Measurements from ENCODE around the gene SZT2.

Gene SZT2

DNA sequence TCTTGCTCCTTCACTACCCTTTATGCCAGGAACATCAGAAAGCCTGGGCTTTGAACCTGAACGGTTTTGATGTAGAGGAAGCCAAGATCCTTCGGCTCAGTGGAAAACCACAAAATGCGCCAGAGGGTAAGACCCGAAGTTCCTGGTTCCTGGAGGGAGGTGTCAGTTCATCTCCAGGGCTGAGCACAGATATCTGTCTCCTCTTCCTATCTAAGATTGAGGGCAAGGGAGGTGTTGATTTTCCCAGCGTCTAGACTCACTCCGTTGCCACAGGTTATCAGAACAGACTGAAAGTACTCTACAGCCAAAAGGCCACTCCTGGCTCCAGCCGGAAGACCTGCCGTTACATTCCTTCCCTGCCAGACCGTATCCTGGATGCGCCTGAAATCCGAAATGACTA, 30.0 kb upstream of the SZT2 start:
- H3K4me3 ChIP-seq (ENCODE audit: low read depth, low read length): no peak overlapping the region
- no peaks in the 10 kb centered on the region for H3K9me3 ChIP-seq (ENCODE audit: control insufficient read depth, low read length)
- H3K4me2 ChIP-seq (ENCODE audit: low read length): no peak overlapping the region
- no peaks in the 10 kb centered on the region for H3K4me1 ChIP-seq
- no peaks in the 10 kb centered on the region for H3K36me3 ChIP-seq (ENCODE audit: control insufficient read depth, insufficient read depth, low read length)
- TF ChIP-seq, protein P1, sequence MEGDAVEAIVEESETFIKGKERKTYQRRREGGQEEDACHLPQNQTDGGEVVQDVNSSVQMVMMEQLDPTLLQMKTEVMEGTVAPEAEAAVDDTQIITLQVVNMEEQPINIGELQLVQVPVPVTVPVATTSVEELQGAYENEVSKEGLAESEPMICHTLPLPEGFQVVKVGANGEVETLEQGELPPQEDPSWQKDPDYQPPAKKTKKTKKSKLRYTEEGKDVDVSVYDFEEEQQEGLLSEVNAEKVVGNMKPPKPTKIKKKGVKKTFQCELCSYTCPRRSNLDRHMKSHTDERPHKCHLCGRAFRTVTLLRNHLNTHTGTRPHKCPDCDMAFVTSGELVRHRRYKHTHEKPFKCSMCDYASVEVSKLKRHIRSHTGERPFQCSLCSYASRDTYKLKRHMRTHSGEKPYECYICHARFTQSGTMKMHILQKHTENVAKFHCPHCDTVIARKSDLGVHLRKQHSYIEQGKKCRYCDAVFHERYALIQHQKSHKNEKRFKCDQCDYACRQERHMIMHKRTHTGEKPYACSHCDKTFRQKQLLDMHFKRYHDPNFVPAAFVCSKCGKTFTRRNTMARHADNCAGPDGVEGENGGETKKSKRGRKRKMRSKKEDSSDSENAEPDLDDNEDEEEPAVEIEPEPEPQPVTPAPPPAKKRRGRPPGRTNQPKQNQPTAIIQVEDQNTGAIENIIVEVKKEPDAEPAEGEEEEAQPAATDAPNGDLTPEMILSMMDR (IDR thresholded peaks at IDR 0.05): no peak
- H3K79me2 ChIP-seq: no peaks in the 10 kb centered on the region
- H3K9ac ChIP-seq: no peak overlapping the region
- no peak overlapping the region for H3K27ac ChIP-seq
- H2AFZ ChIP-seq: no peak overlapping the region
- H3K27me3 ChIP-seq (ENCODE audit: control insufficient read depth, insufficient read depth, low read length): no peaks in the 10 kb centered on the region

DNA sequence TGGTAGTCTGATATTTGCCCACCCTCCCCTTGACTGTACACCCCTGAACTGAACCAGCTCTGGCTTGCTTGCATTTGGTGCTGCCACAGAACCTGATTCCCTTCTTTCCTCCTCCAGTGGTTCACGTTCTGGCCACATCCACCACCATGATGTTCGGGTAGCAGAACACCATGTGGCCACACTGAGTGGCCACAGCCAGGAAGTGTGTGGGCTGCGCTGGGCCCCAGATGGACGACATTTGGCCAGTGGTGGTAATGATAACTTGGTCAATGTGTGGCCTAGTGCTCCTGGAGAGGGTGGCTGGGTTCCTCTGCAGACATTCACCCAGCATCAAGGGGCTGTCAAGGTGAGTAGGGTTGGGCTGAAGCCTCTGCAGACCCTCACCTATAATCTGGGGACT, 29.1 kb upstream of the SZT2 start:
- Histone ChIP-seq H3K9me3 (ENCODE audit: control insufficient read depth, low read length) (no peaks in the 10 kb centered on the region), H3K4me3 (ENCODE audit: low read depth, low read length) (no peak overlapping the region), H3K79me2 (no peaks in the 10 kb centered on the region), H2AFZ (no peak overlapping the region), H3K4me1 (no peaks in the 10 kb centered on the region), H3K27ac (no peak overlapping the region), H3K27me3 (ENCODE audit: control insufficient read depth, insufficient read depth, low read length) (no peaks in the 10 kb centered on the region), H3K9ac (no peak overlapping the region), H3K36me3 (ENCODE audit: control insufficient read depth, insufficient read depth, low read length) (no peaks in the 10 kb centered on the region), H3K4me2 (ENCODE audit: low read length) (no peak overlapping the region)
- TF ChIP-seq, protein P1 (IDR thresholded peaks at IDR 0.05): no peak

DNA sequence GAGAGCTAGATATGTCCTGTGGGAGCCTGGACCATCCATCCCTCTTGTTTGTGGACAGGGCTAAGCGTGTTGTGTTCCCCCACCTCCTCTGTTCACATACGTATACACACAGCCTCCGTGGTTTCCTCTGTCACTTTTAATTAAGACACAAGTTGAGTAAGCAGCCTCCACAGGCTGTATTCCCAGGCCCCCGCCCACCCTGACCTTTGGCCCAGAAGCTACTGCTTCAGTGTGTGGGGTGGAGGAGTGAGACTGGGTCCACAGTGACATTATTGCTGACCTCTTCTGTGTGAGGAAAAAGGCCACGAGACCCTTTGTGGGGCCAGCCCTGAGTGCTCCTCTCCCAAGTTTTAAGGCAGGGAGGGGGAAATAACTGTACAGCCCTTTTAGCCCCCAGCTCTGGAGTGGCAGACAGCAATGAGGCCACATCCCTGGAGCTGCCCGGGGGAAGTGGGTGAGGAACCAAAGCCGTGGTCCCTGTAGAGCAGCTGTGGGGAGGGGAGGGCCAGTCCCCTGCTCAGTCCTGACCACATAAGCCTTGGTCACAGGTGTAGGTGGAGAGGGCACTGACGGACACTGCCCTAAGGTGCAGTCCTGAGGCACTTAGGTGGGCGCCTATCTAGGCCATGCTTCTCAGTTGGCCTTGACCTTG, 26.3 kb upstream of the SZT2 start:
- Histone ChIP-seq H3K4me2 (ENCODE audit: low read length) (no peak overlapping the region), H3K79me2 (no peaks in the 10 kb centered on the region), H3K4me1 (no peaks in the 10 kb centered on the region), H2AFZ (no peak overlapping the region), H3K4me3 (ENCODE audit: low read depth, low read length) (no peak overlapping the region), H3K27ac (no peak overlapping the region), H3K9me3 (ENCODE audit: control insufficient read depth, low read length) (no peaks in the 10 kb centered on the region), H3K36me3 (ENCODE audit: control insufficient read depth, insufficient read depth, low read length) (no peaks in the 10 kb centered on the region), H3K27me3 (ENCODE audit: control insufficient read depth, insufficient read depth, low read length) (no peaks in the 10 kb centered on the region), H3K9ac (no peak overlapping the region)
- TF ChIP-seq, protein P1 (IDR thresholded peaks at IDR 0.05): no peak

DNA sequence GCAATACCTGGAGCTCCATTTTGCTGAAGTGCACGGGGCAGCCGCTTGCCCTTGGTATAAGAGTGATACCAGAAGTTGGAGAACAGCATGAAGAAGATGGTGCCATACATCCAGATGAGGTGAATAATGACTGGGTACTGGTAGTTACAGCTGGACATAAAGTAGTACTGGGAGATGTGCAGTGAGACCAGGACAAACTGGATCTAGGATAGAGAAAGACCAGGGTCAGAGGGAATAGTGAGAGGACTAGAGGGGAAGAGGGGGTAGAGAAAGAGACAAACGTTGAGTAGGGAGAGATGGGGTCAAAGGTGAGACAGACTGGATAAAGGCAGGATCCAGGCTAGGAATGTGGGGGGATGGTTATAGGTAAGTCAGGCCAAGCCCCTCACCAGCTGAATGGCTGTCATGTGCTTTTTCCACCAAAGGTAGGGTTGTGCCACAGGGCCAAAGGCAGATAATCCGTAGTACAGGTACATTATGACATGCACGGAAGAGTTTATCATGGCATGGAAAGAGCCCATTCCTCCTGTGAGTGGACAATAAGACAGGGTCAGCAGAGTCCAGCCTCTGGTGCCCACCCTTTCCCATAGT, 25.7 kb upstream of the SZT2 start:
- H3K9ac ChIP-seq: no peak overlapping the region
- no peak overlapping the region for H3K4me2 ChIP-seq (ENCODE audit: low read length)
- no peak overlapping the region for H3K4me3 ChIP-seq (ENCODE audit: low read depth, low read length)
- H3K27ac ChIP-seq: no peak overlapping the region
- no peaks in the 10 kb centered on the region for H3K9me3 ChIP-seq (ENCODE audit: control insufficient read depth, low read length)
- H3K27me3 ChIP-seq (ENCODE audit: control insufficient read depth, insufficient read depth, low read length): no peaks in the 10 kb centered on the region
- H3K36me3 ChIP-seq (ENCODE audit: control insufficient read depth, insufficient read depth, low read length): no peaks in the 10 kb centered on the region
- TF ChIP-seq, protein P1 (IDR thresholded peaks at IDR 0.05): no peak
- no peaks in the 10 kb centered on the region for H3K79me2 ChIP-seq
- peaks cover 3% of the 10 kb centered on the region for H3K4me1 ChIP-seq
- no peak overlapping the region for H2AFZ ChIP-seq

DNA sequence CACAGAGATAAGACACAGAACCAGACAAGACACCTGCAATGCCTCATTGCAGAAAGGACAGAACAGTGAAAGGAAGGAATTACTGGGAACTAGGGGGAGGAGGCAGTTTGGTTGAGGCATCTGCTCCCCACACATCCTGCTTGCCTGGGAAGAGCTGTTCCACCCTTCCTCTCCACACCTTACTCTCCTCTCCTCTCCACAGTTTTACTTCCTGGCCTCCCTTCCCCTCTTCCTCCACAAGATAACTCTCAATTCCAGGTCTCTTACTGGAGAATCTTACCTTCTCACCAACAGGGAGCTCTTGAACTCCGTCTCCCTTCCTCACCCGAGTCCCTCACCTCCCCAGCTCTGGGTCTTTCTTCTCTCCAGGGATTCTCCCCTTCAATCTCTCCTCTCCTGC, 24.0 kb upstream of the SZT2 start:
- no peak overlapping the region for H3K27ac ChIP-seq
- H3K27me3 ChIP-seq (ENCODE audit: control insufficient read depth, insufficient read depth, low read length): no peaks in the 10 kb centered on the region
- no peak overlapping the region for H3K9ac ChIP-seq
- H3K9me3 ChIP-seq (ENCODE audit: control insufficient read depth, low read length): no peaks in the 10 kb centered on the region
- H3K4me2 ChIP-seq (ENCODE audit: low read length): no peak overlapping the region
- H3K79me2 ChIP-seq: no peaks in the 10 kb centered on the region
- H2AFZ ChIP-seq: no peak overlapping the region
- TF ChIP-seq, protein P1 (IDR thresholded peaks at IDR 0.05): no peak
- no peaks in the 10 kb centered on the region for H3K36me3 ChIP-seq (ENCODE audit: control insufficient read depth, insufficient read depth, low read length)
- H3K4me1 ChIP-seq: peaks cover 3% of the 10 kb centered on the region
- H3K4me3 ChIP-seq (ENCODE audit: low read depth, low read length): no peak overlapping the region
